A549 treated with GW870086 at 1 μM for 4 hours (cell line): Measurements from ENCODE around the gene APIP. TPM values are rescaled to one million over a fixed set of nuclear protein-coding genes. Genes with fewer than 3 reads are reported as not detected.

Experiments used
- total RNA-seq: library from RNA; stranded (reverse); fragments of 200-300 nt; extraction: Qiagen RNA extraction; gene quantifications from 5 replicates; pipeline ENCODE4 v1.2.3, GENCODE V29; 2022; ENCODE audit warnings: low read depth

APIP gene, protein sequence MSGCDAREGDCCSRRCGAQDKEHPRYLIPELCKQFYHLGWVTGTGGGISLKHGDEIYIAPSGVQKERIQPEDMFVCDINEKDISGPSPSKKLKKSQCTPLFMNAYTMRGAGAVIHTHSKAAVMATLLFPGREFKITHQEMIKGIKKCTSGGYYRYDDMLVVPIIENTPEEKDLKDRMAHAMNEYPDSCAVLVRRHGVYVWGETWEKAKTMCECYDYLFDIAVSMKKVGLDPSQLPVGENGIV
- 21.7 to 27.9 TPM (median 22.7 TPM) in 5 replicates for total RNA-seq

DNA sequence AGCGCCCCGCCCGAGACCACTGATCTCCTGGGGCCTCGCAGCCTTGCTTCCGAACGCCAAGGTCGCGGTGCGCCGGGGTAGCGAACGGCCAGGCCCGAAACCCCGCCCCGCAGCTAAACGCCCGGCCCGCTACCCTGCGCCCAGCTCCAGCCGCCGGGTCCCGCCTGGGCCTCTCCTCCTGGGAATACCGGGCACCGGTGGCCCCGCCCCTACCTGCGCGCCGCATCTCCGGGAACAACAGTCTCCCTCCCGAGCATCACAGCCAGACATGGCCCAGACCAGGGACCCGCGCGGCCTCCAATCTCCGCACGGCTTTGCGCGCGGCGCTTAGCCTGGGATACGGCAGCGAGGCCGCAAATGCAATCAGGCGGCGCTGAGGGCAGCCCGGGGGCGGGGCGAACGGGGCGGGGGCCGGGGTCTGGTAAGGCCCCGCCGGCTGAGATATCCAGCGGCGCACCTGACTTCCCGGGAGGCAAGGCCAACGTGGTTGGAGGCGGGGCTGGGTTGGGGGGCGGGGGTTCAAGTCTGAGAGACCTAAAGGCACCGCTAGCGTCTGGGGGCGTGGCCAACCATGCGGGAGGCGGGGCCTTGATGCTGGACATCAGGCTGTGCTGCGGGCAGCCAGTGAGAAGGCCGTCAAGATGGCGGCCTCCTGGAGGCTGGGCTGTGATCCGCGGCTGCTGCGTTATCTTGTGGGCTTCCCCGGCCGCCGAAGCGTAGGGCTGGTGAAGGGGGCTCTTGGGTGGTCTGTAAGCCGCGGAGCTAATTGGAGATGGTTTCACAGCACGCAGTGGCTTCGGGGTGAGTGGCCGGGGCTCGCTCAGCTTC lies at the start of gene APIP, which contains the start of gene PDHX:
Gene APIP, minus strand, starts transcription at position 365 of the 828 bp plus-strand sequence. Its CDS starts 95 bp downstream, at position 270.
Gene PDHX, plus strand, starts transcription at position 604 of the 828 bp plus-strand sequence. Its CDS starts 38 bp downstream, at position 642.

Other genes starting within 250 kb of the APIP start
- gene PDHX, start 239 bp upstream of the APIP start, total RNA-seq, result 25.2 to 30.7 TPM (median 27.6 TPM) in 5 replicates
- gene CD44, start 222.8 kb upstream of the APIP start, total RNA-seq, result 624 to 923 TPM (median 720 TPM) in 5 replicates